ENCODE results near the gene EMILIN1.
A peak's percentile ranks its signal among the peaks of the same experiment; 100 is the strongest.

EMILIN1 gene

DNA sequence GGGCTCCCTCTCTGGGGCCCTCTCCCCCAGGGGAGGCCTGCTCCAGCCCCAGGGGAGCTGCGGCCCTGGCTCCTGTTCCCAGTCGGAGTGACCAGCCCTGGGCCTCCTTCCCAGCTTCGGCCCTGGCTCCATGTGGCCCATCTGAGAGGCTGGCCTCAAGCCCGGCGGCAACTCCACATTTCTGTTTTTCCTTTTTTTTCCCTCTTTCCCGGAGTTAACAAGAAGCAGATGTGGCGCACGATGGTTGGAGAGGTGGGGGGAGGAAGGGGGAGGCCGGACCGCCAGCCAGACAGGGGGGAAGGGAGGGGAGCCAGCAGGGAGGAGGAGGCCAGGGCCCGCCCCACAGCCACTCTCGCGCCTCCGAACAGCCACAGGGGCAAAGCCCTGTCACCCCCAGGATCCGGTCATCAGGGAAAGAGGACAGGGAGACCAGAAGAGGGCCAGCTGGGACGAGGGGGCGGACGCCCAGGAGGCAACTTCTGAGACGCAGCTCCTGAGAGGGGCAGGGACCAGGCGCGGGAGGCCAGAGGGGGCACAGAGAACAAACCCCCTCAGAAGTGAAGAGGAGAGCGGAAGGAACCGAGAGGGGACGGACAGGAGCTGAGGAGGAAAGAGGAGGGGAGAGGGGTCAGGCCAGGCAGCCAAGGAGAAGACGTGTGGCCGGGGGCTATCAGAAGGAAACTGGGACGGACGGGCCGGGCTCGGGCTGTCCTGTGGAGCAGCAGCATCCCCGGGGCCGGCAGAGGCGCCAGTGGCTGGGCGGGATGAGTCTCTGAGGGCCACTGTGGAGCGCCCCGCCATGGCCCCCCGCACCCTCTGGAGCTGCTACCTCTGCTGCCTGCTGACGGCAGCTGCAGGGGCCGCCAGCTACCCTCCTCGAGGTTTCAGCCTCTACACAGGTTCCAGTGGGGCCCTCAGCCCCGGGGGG lies at the start of gene EMILIN1:
Gene EMILIN1 (plus strand): TSS at position 349 of the 928 bp plus-strand sequence. CDS start 451 bp downstream, at position 800.
- no peak for DNase-seq

DNA sequence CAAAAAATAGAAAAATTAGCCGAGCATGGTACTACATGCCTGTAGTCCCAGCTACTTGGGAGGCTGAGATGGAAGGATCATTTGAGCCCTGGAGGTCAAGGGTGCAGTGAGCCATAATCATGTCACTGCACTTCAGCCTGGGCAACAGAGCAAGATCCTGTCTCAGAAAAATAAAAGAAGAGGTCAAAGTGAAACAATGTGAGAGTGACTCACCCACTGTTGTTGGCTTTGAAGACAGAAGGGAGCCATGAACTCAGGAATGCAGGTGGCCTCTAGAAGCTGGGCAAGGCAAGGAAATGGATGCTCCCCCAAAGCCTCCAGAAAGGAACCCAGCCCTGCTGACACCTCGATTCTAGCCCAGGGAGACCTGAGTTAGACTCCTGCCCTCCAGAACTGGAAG lies 49.4 kb upstream of the EMILIN1 start:
- DNase-seq = no peak

DNA sequence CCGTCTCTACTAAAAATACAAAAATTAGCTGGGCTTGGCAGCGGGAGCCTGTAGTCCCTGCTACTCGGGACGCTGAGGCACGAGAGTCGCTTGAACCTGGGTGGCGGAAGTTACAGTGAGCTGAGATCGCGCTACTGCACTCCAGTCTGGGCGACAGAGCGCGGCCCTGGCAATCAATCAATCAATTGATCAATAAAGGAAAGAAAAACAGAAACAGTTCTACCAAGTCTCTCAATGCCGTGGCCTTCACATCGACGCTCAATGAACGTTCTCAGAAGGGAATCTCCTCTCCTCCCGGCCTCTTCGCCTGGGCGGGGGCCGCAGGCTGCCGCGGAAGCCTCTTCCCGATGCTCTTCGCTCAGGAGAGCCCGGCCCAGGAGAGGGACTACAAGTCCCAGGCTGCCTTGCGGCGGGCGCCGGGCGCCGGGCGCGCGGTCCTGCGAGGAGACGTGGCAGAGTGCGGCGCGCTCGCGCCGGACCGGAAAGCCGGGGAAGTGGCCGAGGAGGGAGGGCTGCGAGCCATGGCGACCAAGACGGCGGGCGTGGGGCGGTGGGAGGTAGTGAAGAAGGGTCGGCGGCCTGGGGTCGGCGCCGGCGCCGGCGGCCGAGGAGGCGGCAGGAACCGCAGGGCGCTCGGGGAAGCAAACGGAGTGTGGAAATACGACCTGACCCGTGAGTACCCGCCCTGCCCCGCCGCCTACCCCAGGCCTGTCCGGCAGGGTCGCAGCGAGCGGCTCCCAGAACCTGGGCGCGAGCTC lies 45.7 kb upstream of the EMILIN1 start, which contains the start of gene TMEM214:
Gene TMEM214 (plus strand): TSS at position 471 of the 758 bp plus-strand sequence. CDS start 51 bp downstream, at position 522.
- DNase-seq = peak; percentile 62 to 80

DNA sequence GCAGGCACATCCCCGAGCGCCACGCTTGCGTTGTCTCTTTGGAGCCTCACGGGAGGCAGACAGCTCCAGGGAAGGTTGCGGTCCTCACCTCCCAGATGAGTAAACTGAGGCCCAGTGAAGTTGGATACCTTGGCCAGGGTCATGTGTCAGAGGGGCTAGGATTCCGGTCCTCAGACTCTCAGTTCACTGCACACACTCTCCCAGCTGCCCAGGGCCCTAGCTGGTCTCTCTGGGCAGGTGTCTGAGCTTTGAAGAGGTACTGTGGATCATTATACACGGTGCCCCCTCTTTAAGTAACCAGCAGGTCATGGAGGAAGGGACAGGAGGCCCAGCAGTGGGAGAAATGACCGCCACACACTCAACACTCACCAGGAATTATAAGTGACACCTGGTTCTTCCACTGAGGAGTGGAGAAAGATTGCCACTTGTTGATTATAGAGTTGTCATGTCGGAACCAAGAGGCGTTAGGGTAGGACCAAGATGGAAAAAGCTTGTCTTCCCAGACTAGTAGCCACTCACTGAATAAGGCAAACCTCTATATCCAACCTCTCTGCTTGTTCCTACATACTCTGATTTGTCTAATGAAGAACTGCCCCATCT lies 45.1 kb upstream of the EMILIN1 start:
- no peak for DNase-seq

DNA sequence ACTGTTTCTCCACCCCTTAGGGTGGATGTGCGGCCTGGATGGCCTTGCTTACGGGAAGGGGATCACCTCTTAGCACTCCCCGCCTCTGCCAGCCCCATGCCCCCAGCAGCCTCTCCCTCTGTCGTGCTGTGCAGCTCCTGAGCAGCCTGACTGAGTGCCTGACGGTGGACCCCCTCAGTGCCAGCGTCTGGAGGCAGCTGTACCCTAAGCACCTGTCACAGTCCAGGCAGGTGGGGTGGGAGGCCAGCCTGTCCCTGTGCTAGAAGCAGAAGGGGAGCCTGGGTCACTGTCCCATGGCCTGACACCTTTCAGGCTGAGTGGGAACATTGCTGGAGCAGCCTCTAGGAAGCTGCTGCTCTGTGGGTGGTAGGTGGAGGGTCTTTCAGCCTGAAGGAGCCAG lies 40.4 kb upstream of the EMILIN1 start:
- no peak for DNase-seq

GRCh38 chr2:27038631-27039339 lies 39.6 kb upstream of the EMILIN1 start:
- no peak for DNase-seq

DNA sequence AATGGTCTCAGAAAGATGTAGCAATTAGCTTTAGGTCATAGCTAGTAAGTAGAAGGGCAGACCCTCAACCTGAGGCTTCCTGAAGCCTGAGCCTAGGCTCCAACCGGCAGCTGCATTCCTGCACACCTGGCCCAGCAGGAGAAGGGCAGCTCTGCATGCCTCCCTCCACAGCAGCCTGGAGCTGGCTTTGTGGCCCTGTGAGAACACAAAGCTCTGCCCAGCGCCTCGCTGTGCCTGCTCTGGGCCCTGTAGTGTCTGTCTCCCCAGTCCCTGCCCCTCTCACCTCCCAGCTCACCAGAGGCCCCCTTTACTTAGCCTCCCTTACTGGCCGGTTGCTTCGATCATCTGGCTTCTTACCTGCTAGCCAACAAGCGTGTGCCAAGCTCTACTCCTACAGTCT lies 39.0 kb upstream of the EMILIN1 start:
- no peak for DNase-seq

DNA sequence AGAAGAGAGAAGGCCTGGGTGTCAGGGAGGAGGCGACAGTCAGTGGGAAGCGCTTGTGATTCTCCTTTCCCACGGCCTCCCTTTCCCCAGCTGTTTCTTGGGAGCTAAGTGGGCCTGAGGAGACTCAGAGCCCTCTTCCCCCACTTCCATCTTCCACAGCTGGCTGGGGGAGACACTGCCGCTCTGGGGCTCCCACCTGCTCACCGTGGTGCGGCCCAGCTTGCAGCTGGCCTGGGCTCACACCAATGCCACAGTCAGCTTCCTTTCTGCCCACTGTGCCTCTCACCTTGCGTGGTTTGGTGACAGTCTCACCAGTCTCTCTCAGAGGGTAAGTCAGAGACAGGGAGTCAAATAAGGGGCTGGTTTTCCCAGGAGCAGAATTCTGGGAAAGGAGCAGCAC lies 38.5 kb upstream of the EMILIN1 start:
- no peak for DNase-seq

GRCh38 chr2:27040282-27040681 lies 38.1 kb upstream of the EMILIN1 start:
- no peak for DNase-seq

- no peak for DNase-seq
Observed at GRCh38 chr2:27041752-27042151, 36.7 kb upstream of the EMILIN1 start.

- DNase-seq = no peak
Observed at GRCh38 chr2:27042159-27042661, 36.2 kb upstream of the EMILIN1 start.

GRCh38 chr2:27042985-27043634 lies 35.3 kb upstream of the EMILIN1 start:
- no peak for DNase-seq

- peak in 1 of 2 experiments; percentile 38 for DNase-seq
Observed at GRCh38 chr2:27049422-27050280, 28.8 kb upstream of the EMILIN1 start.

GRCh38 chr2:27050281-27050995 lies 28.0 kb upstream of the EMILIN1 start:
- peak; percentile 88 to 92 for DNase-seq

- peak; percentile 89 to 93 for DNase-seq
Observed at GRCh38 chr2:27050996-27051901, 27.2 kb upstream of the EMILIN1 start, which contains the start of gene AGBL5. AGBL5 (plus strand) TSS chr2:27051668; CDS start chr2:27052959, 1,291 bp downstream.

- DNase-seq = no peak
Observed at GRCh38 chr2:27051902-27052645, 26.3 kb upstream of the EMILIN1 start.

DNA sequence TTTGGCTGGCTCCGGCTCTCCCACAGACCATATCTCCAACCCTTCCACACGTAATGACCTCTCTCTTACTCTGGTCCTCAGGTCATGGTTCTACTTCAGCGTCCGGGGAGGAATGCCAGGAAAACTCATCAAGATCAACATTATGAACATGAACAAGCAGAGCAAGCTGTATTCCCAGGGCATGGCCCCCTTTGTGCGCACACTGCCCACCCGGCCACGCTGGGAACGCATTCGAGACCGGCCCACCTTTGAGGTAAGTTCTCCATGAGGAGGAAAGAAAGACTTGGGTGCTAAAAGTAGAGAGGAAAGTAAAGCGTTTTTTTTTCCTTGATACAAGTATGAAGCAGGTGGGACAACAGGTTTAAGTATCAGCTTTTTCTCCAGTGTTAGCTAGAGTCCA lies 25.1 kb upstream of the EMILIN1 start:
- no peak for DNase-seq

DNA sequence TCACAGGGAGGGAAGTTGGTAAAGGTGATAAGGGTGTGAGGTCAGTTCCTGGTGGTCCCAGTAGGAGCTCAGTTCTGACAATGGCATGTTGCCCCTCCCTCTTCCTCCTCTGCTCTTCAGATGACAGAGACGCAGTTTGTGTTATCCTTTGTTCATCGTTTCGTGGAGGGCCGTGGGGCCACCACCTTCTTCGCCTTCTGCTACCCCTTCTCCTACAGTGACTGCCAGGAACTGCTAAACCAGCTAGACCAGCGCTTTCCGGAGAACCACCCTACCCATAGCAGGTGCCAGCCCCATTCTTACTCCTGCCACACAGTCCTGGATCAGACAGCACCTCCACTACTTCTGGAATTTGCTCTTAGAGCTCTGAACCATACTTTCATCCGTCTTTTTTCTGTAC lies 24.6 kb upstream of the EMILIN1 start:
- DNase-seq = no peak
